Measurements from ENCODE around the gene TMED4.

Gene TMED4

GRCh38 chr7:44575054-44575453 lies 7.0 kb downstream of the TMED4 start:
- H3K4me3 ChIP-seq (ENCODE audit: low read depth, low read length): no peak overlapping the region
- no peak for DNase-seq (ENCODE audit: low read depth)
- TF ChIP-seq CTCF (conservative IDR thresholded peaks at IDR 0.05; ENCODE audit: low read depth, low read length): no peak

DNA sequence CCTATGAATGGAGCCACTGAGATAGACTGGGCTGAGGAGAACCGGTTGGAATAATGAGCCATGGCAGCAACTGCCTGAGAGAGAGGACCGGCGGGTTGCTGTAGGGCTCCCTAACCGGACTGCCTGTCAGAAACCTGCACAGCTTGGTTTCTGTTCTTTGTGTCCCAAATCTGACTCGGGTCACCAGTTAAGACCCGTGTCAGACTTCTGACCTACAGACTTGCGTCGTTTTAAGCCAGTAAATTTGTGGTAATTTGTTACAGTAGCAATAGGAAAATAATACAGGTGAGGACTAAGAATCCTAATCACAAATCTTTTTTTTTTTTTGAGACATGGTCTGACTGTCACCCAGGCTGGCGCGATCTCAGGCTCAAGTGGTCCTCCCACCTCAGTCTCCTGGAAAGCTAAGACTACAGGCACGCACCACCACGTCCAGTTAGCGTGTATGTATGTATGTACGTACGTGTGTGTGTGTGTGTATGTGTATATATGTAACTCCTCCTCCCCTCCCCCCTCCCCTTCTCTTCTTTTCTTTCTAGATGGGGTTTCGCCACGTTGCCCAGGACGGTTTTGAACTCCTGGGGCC lies 7.7 kb downstream of the TMED4 start:
- DNase-seq (ENCODE audit: low read depth): peak; percentile 14
- no peak for TF ChIP-seq CTCF (conservative IDR thresholded peaks at IDR 0.05; ENCODE audit: low read depth, low read length)
- H3K4me3 ChIP-seq (ENCODE audit: low read depth, low read length): peak overlapping the region; percentile 97

GRCh38 chr7:44573464-44574286 lies 8.4 kb downstream of the TMED4 start, which contains the start of gene DDX56:
Gene DDX56, minus strand, starts transcription at chr7:44573908. Its CDS starts 13 bp downstream, at chr7:44573895.
- peak within 1 kb of the TSS; percentile 97 for H3K4me3 ChIP-seq (ENCODE audit: low read depth, low read length)
- TF ChIP-seq CTCF (conservative IDR thresholded peaks at IDR 0.05; ENCODE audit: low read depth, low read length): no peak
- peak; percentile 96 for DNase-seq (ENCODE audit: low read depth)

- no peak for DNase-seq (ENCODE audit: low read depth)
- no peak for TF ChIP-seq CTCF (conservative IDR thresholded peaks at IDR 0.05; ENCODE audit: low read depth, low read length)
- H3K4me3 ChIP-seq (ENCODE audit: low read depth, low read length): peak overlapping the region; percentile 97
Observed at GRCh38 chr7:44572771-44573170, 9.3 kb downstream of the TMED4 start.

GRCh38 chr7:44569959-44570358 lies 12.1 kb downstream of the TMED4 start:
- no peak for TF ChIP-seq CTCF (conservative IDR thresholded peaks at IDR 0.05; ENCODE audit: low read depth, low read length)
- no peak overlapping the region for H3K4me3 ChIP-seq (ENCODE audit: low read depth, low read length)
- DNase-seq (ENCODE audit: low read depth): no peak

GRCh38 chr7:44568771-44569560 lies 13.1 kb downstream of the TMED4 start:
- no peak overlapping the region for H3K4me3 ChIP-seq (ENCODE audit: low read depth, low read length)
- TF ChIP-seq CTCF (conservative IDR thresholded peaks at IDR 0.05; ENCODE audit: low read depth, low read length): no peak
- no peak for DNase-seq (ENCODE audit: low read depth)

All from choroid plexus epithelial cell (primary cell).